Measurements from ENCODE around the gene TPST2.

GRCh38 chr22:26550498-26551033 is 39.4 kb downstream of the TPST2 start:
- TF ChIP-seq, protein P1, sequence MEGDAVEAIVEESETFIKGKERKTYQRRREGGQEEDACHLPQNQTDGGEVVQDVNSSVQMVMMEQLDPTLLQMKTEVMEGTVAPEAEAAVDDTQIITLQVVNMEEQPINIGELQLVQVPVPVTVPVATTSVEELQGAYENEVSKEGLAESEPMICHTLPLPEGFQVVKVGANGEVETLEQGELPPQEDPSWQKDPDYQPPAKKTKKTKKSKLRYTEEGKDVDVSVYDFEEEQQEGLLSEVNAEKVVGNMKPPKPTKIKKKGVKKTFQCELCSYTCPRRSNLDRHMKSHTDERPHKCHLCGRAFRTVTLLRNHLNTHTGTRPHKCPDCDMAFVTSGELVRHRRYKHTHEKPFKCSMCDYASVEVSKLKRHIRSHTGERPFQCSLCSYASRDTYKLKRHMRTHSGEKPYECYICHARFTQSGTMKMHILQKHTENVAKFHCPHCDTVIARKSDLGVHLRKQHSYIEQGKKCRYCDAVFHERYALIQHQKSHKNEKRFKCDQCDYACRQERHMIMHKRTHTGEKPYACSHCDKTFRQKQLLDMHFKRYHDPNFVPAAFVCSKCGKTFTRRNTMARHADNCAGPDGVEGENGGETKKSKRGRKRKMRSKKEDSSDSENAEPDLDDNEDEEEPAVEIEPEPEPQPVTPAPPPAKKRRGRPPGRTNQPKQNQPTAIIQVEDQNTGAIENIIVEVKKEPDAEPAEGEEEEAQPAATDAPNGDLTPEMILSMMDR (IDR thresholded peaks at IDR 0.05), result no peak
- TF ChIP-seq POLR2A (IDR thresholded peaks at IDR 0.05; ENCODE audit: low read depth) (no peak), POLR2AphosphoS5 (IDR thresholded peaks at IDR 0.05) (no peak)
